Osteocyte (in vitro differentiated cells): ENCODE data around the gene PAPOLA. TPM values are rescaled to one million over a fixed set of nuclear protein-coding genes. Genes with fewer than 3 reads are reported as not detected.

Experiments
- DNase-seq: peaks from one replicate; pipeline ENCODE4 v3.0.0; 2021; ENCODE audit warnings: mixed read lengths; ENCODE audit not compliant: unreplicated experiment; ENCODE audit errors: extremely low spot score
- H3K27ac Mint-ChIP-seq: one replicate; pipeline ENCODE4 v1.8.0; 2021; ENCODE audit warnings: mild to moderate bottlenecking, mixed read lengths; ENCODE audit not compliant: unreplicated experiment
- H3K27me3 Mint-ChIP-seq: one replicate; pipeline ENCODE4 v1.8.0; 2021; ENCODE audit warnings: mixed read lengths; ENCODE audit not compliant: unreplicated experiment
- H3K36me3 Mint-ChIP-seq: one replicate; pipeline ENCODE4 v1.8.0; 2021; ENCODE audit warnings: mixed read lengths; ENCODE audit not compliant: unreplicated experiment
- H3K4me1 Mint-ChIP-seq: one replicate; pipeline ENCODE4 v1.8.0; 2021; ENCODE audit warnings: mixed read lengths; ENCODE audit not compliant: unreplicated experiment
- H3K4me3 Mint-ChIP-seq: one replicate; pipeline ENCODE4 v1.8.0; 2021; ENCODE audit warnings: mild to moderate bottlenecking, moderate library complexity, mixed read lengths; ENCODE audit not compliant: unreplicated experiment
- H3K9me3 Mint-ChIP-seq: one replicate; pipeline ENCODE4 v1.8.0; 2021; ENCODE audit warnings: mixed read lengths; ENCODE audit not compliant: unreplicated experiment
- CTCF ChIP-seq: fragments of 200-600 bp; sonication (generic); IDR thresholded peaks from 2 replicates; pipeline ENCODE4 v1.5.0; 2021; ENCODE audit warnings: antibody characterized with exemption, mild to moderate bottlenecking, moderate library complexity
- total RNA-seq: library from RNA; stranded (reverse); gene quantifications from 2 replicates; pipeline ENCODE4 v1.2.1, GENCODE V29; 2021

PAPOLA gene
- total RNA-seq, 1 donor from 2014 or later = 143 TPM

GRCh38 chr14:96538990-96539317, 36.8 kb downstream of the PAPOLA start:
- Mint-ChIP-seq H3K4me1 (no peaks in the 10 kb centered on the region), H3K9me3 (no peaks in the 10 kb centered on the region), H3K27ac (no peak overlapping the region), H3K36me3 (peaks cover 32% of the 10 kb centered on the region), H3K4me3 (no peak overlapping the region), H3K27me3 (no peaks in the 10 kb centered on the region)
- no peak for DNase-seq
- TF ChIP-seq CTCF = no peak

- Mint-ChIP-seq H3K27ac (no peak overlapping the region), H3K4me3 (no peak overlapping the region), H3K27me3 (no peaks in the 10 kb centered on the region), H3K4me1 (no peaks in the 10 kb centered on the region), H3K9me3 (no peaks in the 10 kb centered on the region), H3K36me3 (peaks cover 48% of the 10 kb centered on the region)
- TF ChIP-seq CTCF = no peak
- no peak for DNase-seq
Observed at GRCh38 chr14:96554315-96554910, 52.2 kb downstream of the PAPOLA start.

GRCh38 chr14:96559571-96559970, 57.4 kb downstream of the PAPOLA start:
- peaks cover 49% of the 10 kb centered on the region for H3K36me3 Mint-ChIP-seq
- TF ChIP-seq CTCF = no peak
- no peak overlapping the region for H3K27ac Mint-ChIP-seq
- H3K4me1 Mint-ChIP-seq = no peaks in the 10 kb centered on the region
- H3K27me3 Mint-ChIP-seq = no peaks in the 10 kb centered on the region
- H3K4me3 Mint-ChIP-seq = no peak overlapping the region
- H3K9me3 Mint-ChIP-seq = no peaks in the 10 kb centered on the region
- no peak for DNase-seq

GRCh38 chr14:96564389-96564788, 62.2 kb downstream of the PAPOLA start:
- no peak for DNase-seq
- Mint-ChIP-seq H3K27me3 (no peaks in the 10 kb centered on the region), H3K9me3 (no peaks in the 10 kb centered on the region), H3K4me3 (no peak overlapping the region), H3K36me3 (peaks cover 35% of the 10 kb centered on the region), H3K27ac (no peak overlapping the region), H3K4me1 (peaks cover 6% of the 10 kb centered on the region)
- TF ChIP-seq CTCF = peak; percentile 12

GRCh38 chr14:96565811-96566210, 63.6 kb downstream of the PAPOLA start:
- no peak for DNase-seq
- Mint-ChIP-seq H3K9me3 (no peaks in the 10 kb centered on the region), H3K27ac (no peak overlapping the region), H3K36me3 (peaks cover 26% of the 10 kb centered on the region), H3K27me3 (no peaks in the 10 kb centered on the region), H3K4me3 (no peak overlapping the region), H3K4me1 (peaks cover 6% of the 10 kb centered on the region)
- TF ChIP-seq CTCF = no peak
